Sigmoid colon (tissue), 7 donors: ENCODE data around the gene SLC9A8. TPM values are rescaled to one million over a fixed set of nuclear protein-coding genes. Genes with fewer than 3 reads are reported as not detected.

Experiments
- DNase-seq: peaks from one replicate; pipeline ENCODE4 v3.0.0-alpha.2; 2019
- H3K27ac ChIP-seq, 4 donors: fragments of 200-600 bp; sonication (generic); one replicate each; pipeline ENCODE4 v1.5.1; 2016 to 2019; ENCODE audit warnings: mild to moderate bottlenecking in 1 of 4
- H3K27me3 ChIP-seq, 3 donors: fragments of 200-600 bp; sonication (generic); one replicate each; pipeline ENCODE4 v1.5.1; 2019; ENCODE audit warnings: mild to moderate bottlenecking in 1 of 3
- H3K36me3 ChIP-seq, 4 donors: fragments of 200-600 bp; sonication (generic); one replicate each; pipeline ENCODE4 v1.5.1; 2016 to 2019
- H3K4me1 ChIP-seq, 4 donors: fragments of 200-600 bp; sonication (generic); one replicate each; pipeline ENCODE4 v1.5.1; 2017 to 2019
- H3K4me3 ChIP-seq, 4 donors: fragments of 200-600 bp; sonication (generic); one replicate each; pipeline ENCODE4 v1.5.1; 2017 to 2019; ENCODE audit warnings: mild to moderate bottlenecking in 2 of 4, moderate library complexity in 1 of 4
- H3K9me3 ChIP-seq, 4 donors: fragments of 200-600 bp in 3 of 4; sonication (generic) in 3 of 4; one replicate each; pipeline versions ENCODE4 v1.5.1 to v1.6.1; 2013 to 2019
- CTCF ChIP-seq, 4 experiments: fragments of 450-650 bp in 3 of 4; fragments of 200-600 bp in 1 of 4; IDR thresholded peaks; one replicate each; pipeline ENCODE4 v1.5.1; 2016 to 2019; ENCODE audit warnings: antibody characterized with exemption in 4 of 4, mild to moderate bottlenecking in 3 of 4, moderate library complexity in 2 of 4
- EP300 ChIP-seq, 4 donors: sonication (generic); formaldehyde crosslinking; IDR thresholded peaks; one replicate each; pipeline ENCODE4 v1.6.1; 2017; ENCODE audit warnings: antibody characterized with exemption in 4 of 4
- POLR2A ChIP-seq, 2 donors: fragments of 450-650 bp; IDR thresholded peaks; one replicate each; pipeline ENCODE4 v1.6.1; 2016; ENCODE audit warnings: antibody characterized with exemption in 2 of 2, mild to moderate bottlenecking in 2 of 2, moderate library complexity in 2 of 2
- POLR2AphosphoS5 ChIP-seq, 4 donors: sonication (generic); formaldehyde crosslinking; IDR thresholded peaks; one replicate each; pipeline ENCODE4 v1.6.1; 2017; ENCODE audit warnings: antibody characterized with exemption in 4 of 4
- WGBS, 2 donors: extraction: QIAGEN DNeasy Blood & Tissue Kit; methylation state at CpG; one replicate each; pipeline ENCODE4 v1.1.7; 2013; 5-methylcytosine and 5-hydroxymethylcytosine counted together
- intact Hi-C: fragments of 100-400 bp; cut with DNase I; formaldehyde crosslinking; loops from one replicate; pipeline ENCODE4 v1.15.1; 2023
- polyA plus RNA-seq, 3 donors: library from polyadenylated mRNA; stranded (reverse); fragments of 200-250 nt; gene quantifications; one replicate each; pipeline ENCODE4 v1.2.3, GENCODE V29; 2013
- total RNA-seq, 4 donors: library from RNA; depleted of rRNA; stranded (reverse); fragments of >200 nt; gene quantifications; one replicate each; pipeline ENCODE4 v1.1.0, GENCODE V29; 2016
- donor health status: healthy with polysubstance abuse.
- donor health status: Bipolar disorder and iron deficiency.
- donor health status: healthy.

The SLC9A8 gene
- total and polyA plus RNA-seq, 7 donors = 1.8 to 14.7 (median 5.7) TPM

- H3K27ac ChIP-seq = no peak overlapping the region
- DNase-seq = no peak
- intact Hi-C loops = no loop called here
- 33 to 67% methylated on average over 2 of the region's 2 CpGs for WGBS, 2 donors
- no peaks in the 10 kb centered on the region for H3K9me3 ChIP-seq
- no peak overlapping the region for H3K4me3 ChIP-seq
- TF ChIP-seq CTCF (IDR thresholded peaks at IDR 0.05) = no peak
- TF ChIP-seq POLR2A (IDR thresholded peaks at IDR 0.05) = no peak
- TF ChIP-seq EP300 (IDR thresholded peaks at IDR 0.05) = no peak
- no peak for TF ChIP-seq POLR2AphosphoS5 (IDR thresholded peaks at IDR 0.05)
- no peaks in the 10 kb centered on the region for H3K4me1 ChIP-seq
- no peaks in the 10 kb centered on the region for H3K27me3 ChIP-seq
- no peaks in the 10 kb centered on the region for H3K36me3 ChIP-seq
Measured at GRCh38 chr20:49784291-49784690, 28.3 kb upstream of the SLC9A8 start.

- Histone ChIP-seq H3K27ac (no peak overlapping the region), H3K4me1 (no peaks in the 10 kb centered on the region), H3K9me3 (no peaks in the 10 kb centered on the region), H3K36me3 (no peaks in the 10 kb centered on the region), H3K4me3 (no peak overlapping the region), H3K27me3 (no peaks in the 10 kb centered on the region)
- no peak for TF ChIP-seq POLR2A (IDR thresholded peaks at IDR 0.05)
- TF ChIP-seq POLR2AphosphoS5 (IDR thresholded peaks at IDR 0.05) = no peak
- no peak for TF ChIP-seq CTCF (IDR thresholded peaks at IDR 0.05)
- no peak for TF ChIP-seq EP300 (IDR thresholded peaks at IDR 0.05)
- WGBS, 2 donors = 90 to 91% methylated on average over 15 of the region's 15 CpGs
- no peak for DNase-seq
- intact Hi-C loops = no loop called here
Measured at GRCh38 chr20:49785149-49785851, 27.3 kb upstream of the SLC9A8 start.

GRCh38 chr20:49785852-49786175, 26.8 kb upstream of the SLC9A8 start:
- Histone ChIP-seq H3K36me3 (no peaks in the 10 kb centered on the region), H3K9me3 (no peaks in the 10 kb centered on the region), H3K27ac (no peak overlapping the region), H3K27me3 (no peaks in the 10 kb centered on the region), H3K4me1 (no peaks in the 10 kb centered on the region), H3K4me3 (no peak overlapping the region)
- TF ChIP-seq POLR2A (IDR thresholded peaks at IDR 0.05) = no peak
- TF ChIP-seq EP300 (IDR thresholded peaks at IDR 0.05) = no peak
- no peak for TF ChIP-seq POLR2AphosphoS5 (IDR thresholded peaks at IDR 0.05)
- no peak for TF ChIP-seq CTCF (IDR thresholded peaks at IDR 0.05)
- intact Hi-C loops = no loop called here
- WGBS, 2 donors = 65 to 92% methylated on average over 4 of the region's 4 CpGs
- no peak for DNase-seq

- TF ChIP-seq EP300 (IDR thresholded peaks at IDR 0.05) (no peak), CTCF (IDR thresholded peaks at IDR 0.05) (no peak), POLR2AphosphoS5 (IDR thresholded peaks at IDR 0.05) (no peak), POLR2A (IDR thresholded peaks at IDR 0.05) (no peak)
- no peak for DNase-seq
- no peak overlapping the region for H3K27ac ChIP-seq
- no peaks in the 10 kb centered on the region for H3K9me3 ChIP-seq
- no peaks in the 10 kb centered on the region for H3K4me1 ChIP-seq
- H3K27me3 ChIP-seq = no peaks in the 10 kb centered on the region
- H3K4me3 ChIP-seq = no peak overlapping the region
- WGBS, 2 donors = 59 to 67% methylated on average over 11 of the region's 11 CpGs
- intact Hi-C loops = no loop called here
- no peaks in the 10 kb centered on the region for H3K36me3 ChIP-seq
Measured at GRCh38 chr20:49786196-49786595, 26.4 kb upstream of the SLC9A8 start.
